NB4 (cell line): ENCODE results near the gene ACP1.

ENCODE experiments used
- CTCF ChIP-seq: IDR thresholded peaks from one replicate; pipeline ENCODE4 v1.5.1; 2012; ENCODE audit warnings: low read depth, low read length
- MAX ChIP-seq: IDR thresholded peaks from 2 replicates; pipeline ENCODE4 v1.6.1; 2011; ENCODE audit warnings: low read depth, low read length
- POLR2A ChIP-seq: IDR thresholded peaks from 2 replicates; pipeline ENCODE4 v1.6.1; 2011; ENCODE audit warnings: mild to moderate bottlenecking; ENCODE audit not compliant: insufficient read length; ENCODE audit errors: extremely low read depth

GRCh38 chr2:231521-232185 lies 33.1 kb upstream of the ACP1 start:
- TF ChIP-seq CTCF (no peak), POLR2A (no peak), MAX (no peak)
